Measurements from ENCODE around the gene DOCK2.

The DOCK2 gene

DNA sequence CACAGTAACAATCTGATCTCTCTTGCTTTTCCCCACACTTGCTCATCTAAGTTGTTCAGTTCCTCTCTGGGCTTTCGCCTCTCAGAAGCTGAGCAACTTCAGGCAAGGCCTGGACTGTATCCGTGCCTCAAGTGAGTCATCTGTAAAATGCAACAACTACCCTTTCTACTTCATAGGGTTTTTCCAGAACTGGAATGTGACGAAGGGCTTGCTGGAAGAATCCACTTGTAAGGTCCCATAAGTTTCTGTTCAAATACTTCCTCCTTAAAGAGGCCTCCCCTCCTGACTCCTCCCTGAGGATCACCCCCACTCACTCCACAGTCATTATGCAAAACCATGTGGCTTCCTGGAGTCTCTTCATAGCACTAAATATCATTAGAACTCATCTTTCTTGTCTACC is 360.7 kb downstream of the DOCK2 start:
- Histone ChIP-seq H3K9me3 (ENCODE audit: severe bottlenecking) (no peaks in the 10 kb centered on the region), H3K27ac (ENCODE audit: poor library complexity, severe bottlenecking) (no peak overlapping the region), H3K27me3 (ENCODE audit: insufficient read depth, poor library complexity, severe bottlenecking) (no peaks in the 10 kb centered on the region), H3K4me1 (ENCODE audit: insufficient read depth, poor library complexity, severe bottlenecking) (no peaks in the 10 kb centered on the region), H3K36me3 (ENCODE audit: low read depth) (no peaks in the 10 kb centered on the region), H3K4me3 (ENCODE audit: severe bottlenecking) (no peak overlapping the region)
- DNase-seq (ENCODE audit: low spot score) (no peak), ATAC-seq (ENCODE audit: low read depth) (no peak)
- no peak for TF ChIP-seq CTCF (IDR thresholded peaks at IDR 0.05; ENCODE audit: poor library complexity, severe bottlenecking)

- Histone ChIP-seq H3K27me3 (ENCODE audit: insufficient read depth, poor library complexity, severe bottlenecking) (no peaks in the 10 kb centered on the region), H3K4me1 (ENCODE audit: insufficient read depth, poor library complexity, severe bottlenecking) (no peaks in the 10 kb centered on the region), H3K27ac (ENCODE audit: poor library complexity, severe bottlenecking) (no peak overlapping the region), H3K9me3 (ENCODE audit: severe bottlenecking) (no peaks in the 10 kb centered on the region), H3K36me3 (ENCODE audit: low read depth) (no peaks in the 10 kb centered on the region), H3K4me3 (ENCODE audit: severe bottlenecking) (no peak overlapping the region)
- TF ChIP-seq CTCF (IDR thresholded peaks at IDR 0.05; ENCODE audit: poor library complexity, severe bottlenecking), result no peak
- ATAC-seq (ENCODE audit: low read depth) (no peak), DNase-seq (ENCODE audit: low spot score) (no peak)
These were observed 362.5 kb downstream of the DOCK2 start for GRCh38 chr5:169999621-170000020.

GRCh38 chr5:170000155-170000554 is 363.1 kb downstream of the DOCK2 start:
- ATAC-seq (ENCODE audit: low read depth), result no peak
- Histone ChIP-seq H3K4me1 (ENCODE audit: insufficient read depth, poor library complexity, severe bottlenecking) (no peaks in the 10 kb centered on the region), H3K4me3 (ENCODE audit: severe bottlenecking) (no peak overlapping the region), H3K27me3 (ENCODE audit: insufficient read depth, poor library complexity, severe bottlenecking) (no peaks in the 10 kb centered on the region), H3K9me3 (ENCODE audit: severe bottlenecking) (no peaks in the 10 kb centered on the region), H3K36me3 (ENCODE audit: low read depth) (no peaks in the 10 kb centered on the region), H3K27ac (ENCODE audit: poor library complexity, severe bottlenecking) (no peak overlapping the region)
- DNase-seq (ENCODE audit: low spot score), result no peak
- TF ChIP-seq CTCF (IDR thresholded peaks at IDR 0.05; ENCODE audit: poor library complexity, severe bottlenecking), result no peak

- H3K27me3 ChIP-seq (ENCODE audit: insufficient read depth, poor library complexity, severe bottlenecking), result no peaks in the 10 kb centered on the region
- no peaks in the 10 kb centered on the region for H3K4me1 ChIP-seq (ENCODE audit: insufficient read depth, poor library complexity, severe bottlenecking)
- no peaks in the 10 kb centered on the region for H3K36me3 ChIP-seq (ENCODE audit: low read depth)
- H3K27ac ChIP-seq (ENCODE audit: poor library complexity, severe bottlenecking), result no peak overlapping the region
- no peak for TF ChIP-seq CTCF (IDR thresholded peaks at IDR 0.05; ENCODE audit: poor library complexity, severe bottlenecking)
- ATAC-seq (ENCODE audit: low read depth) (no peak), DNase-seq (ENCODE audit: low spot score) (no peak)
- no peak overlapping the region for H3K4me3 ChIP-seq (ENCODE audit: severe bottlenecking)
- no peaks in the 10 kb centered on the region for H3K9me3 ChIP-seq (ENCODE audit: severe bottlenecking)
These were observed 368.9 kb downstream of the DOCK2 start for GRCh38 chr5:170006021-170006420.

- H3K4me3 ChIP-seq (ENCODE audit: severe bottlenecking), result no peak overlapping the region
- no peaks in the 10 kb centered on the region for H3K36me3 ChIP-seq (ENCODE audit: low read depth)
- no peaks in the 10 kb centered on the region for H3K27me3 ChIP-seq (ENCODE audit: insufficient read depth, poor library complexity, severe bottlenecking)
- ATAC-seq (ENCODE audit: low read depth) (no peak), DNase-seq (ENCODE audit: low spot score) (no peak)
- H3K4me1 ChIP-seq (ENCODE audit: insufficient read depth, poor library complexity, severe bottlenecking), result no peaks in the 10 kb centered on the region
- H3K9me3 ChIP-seq (ENCODE audit: severe bottlenecking), result no peaks in the 10 kb centered on the region
- TF ChIP-seq CTCF (IDR thresholded peaks at IDR 0.05; ENCODE audit: poor library complexity, severe bottlenecking), result no peak
- H3K27ac ChIP-seq (ENCODE audit: poor library complexity, severe bottlenecking), result no peak overlapping the region
These were observed 371.3 kb downstream of the DOCK2 start for GRCh38 chr5:170008376-170008775.
